ENCODE data around the gene FBXO24.
"Not testable (repeated sequence)": the region's sequence is repeated elsewhere in the genome, so short reads cannot be mapped to it uniquely, and the experiment has no call there.

FBXO24 gene

GRCh38 chr7:100586266-100587025, at the start of gene FBXO24:
Gene FBXO24, plus strand, starts transcription at chr7:100586328. Its CDS starts 298 bp downstream, at chr7:100586626.
- DNase-seq = peak; percentile 96 to 100 (median 100)

- not testable (repeated sequence) for DNase-seq
Observed at GRCh38 chr7:100536695-100537094, 49.4 kb upstream of the FBXO24 start.

GRCh38 chr7:100538348-100538653, 47.8 kb upstream of the FBXO24 start:
- no peak for DNase-seq

- DNase-seq = peak; percentile 69 to 100 (median 100)
Observed at GRCh38 chr7:100538654-100539435, 47.3 kb upstream of the FBXO24 start, which contains the start of gene AGFG2. Gene AGFG2, plus strand, starts transcription at chr7:100539203. Its CDS starts 144 bp downstream, at chr7:100539347.

DNA sequence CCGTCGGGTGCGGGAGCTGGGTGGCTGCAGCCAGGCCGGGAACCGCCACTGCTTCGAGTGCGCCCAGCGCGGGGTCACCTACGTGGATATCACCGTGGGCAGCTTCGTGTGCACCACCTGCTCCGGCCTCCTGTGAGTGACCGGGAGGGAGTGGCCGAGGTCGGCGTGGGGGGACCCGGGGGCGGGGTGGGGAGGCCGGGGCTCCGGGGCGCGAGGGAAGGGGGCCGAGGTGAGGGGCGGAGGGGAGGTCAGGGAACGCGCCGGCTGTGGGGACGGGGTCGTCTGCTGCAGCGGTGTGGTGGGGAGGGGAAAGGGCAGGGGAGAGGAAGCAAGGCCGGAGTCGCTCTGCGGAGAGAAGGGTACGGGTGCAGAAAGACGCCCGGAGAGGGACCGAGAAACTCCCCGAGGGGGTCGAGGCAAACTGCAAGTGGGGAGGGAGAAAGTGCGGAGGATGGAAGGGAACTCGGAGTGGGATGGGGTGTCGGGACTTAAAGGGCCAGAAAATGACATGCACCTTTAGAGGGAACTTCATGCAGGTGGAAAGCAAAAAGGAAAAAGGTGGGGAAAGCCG, 46.6 kb upstream of the FBXO24 start:
- peak in 1 of 56 donors; percentile 41 for DNase-seq

- no peak for DNase-seq
Observed at GRCh38 chr7:100540073-100540723, 45.9 kb upstream of the FBXO24 start.

DNA sequence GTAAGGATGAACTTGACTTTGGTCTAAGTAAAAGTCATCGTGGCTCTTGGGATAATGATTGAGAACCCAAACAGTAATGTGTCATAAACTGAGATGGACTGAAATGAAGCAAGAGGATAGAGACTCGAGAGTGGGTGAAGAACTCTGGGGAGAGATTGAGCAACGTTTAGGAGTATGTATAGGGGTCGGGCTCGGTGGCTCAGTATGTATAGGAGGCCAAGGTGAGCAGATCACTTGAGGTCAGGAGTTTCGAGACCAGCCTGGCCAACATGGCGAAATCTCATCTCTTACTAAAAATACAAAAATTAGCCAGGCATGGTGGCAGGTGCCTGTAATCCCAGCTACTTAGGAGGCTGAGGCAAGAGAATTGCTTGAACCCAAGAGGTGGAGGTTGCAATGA, 44.8 kb upstream of the FBXO24 start:
- DNase-seq = not testable (repeated sequence)

DNA sequence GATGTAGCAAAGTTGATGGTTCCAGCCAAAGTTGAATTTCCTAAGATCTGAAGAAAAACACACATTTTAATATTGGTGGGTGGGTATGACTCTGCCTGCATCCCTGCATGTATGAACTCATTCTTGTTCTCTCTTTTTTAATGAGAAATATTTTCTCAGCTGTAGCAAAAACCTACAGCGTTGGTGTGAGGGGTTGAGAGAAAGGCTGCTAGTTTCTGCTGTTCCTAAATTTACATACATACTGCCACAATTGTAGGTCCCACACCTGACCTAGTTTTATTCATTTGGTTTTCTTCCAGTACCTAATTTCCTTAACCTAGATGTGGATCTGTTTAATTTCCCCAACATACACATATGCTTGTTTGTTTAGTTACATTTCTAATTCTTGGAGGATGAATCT, 42.5 kb upstream of the FBXO24 start:
- DNase-seq = no peak

- no peak for DNase-seq
Observed at GRCh38 chr7:100544386-100544785, 41.7 kb upstream of the FBXO24 start.

DNA sequence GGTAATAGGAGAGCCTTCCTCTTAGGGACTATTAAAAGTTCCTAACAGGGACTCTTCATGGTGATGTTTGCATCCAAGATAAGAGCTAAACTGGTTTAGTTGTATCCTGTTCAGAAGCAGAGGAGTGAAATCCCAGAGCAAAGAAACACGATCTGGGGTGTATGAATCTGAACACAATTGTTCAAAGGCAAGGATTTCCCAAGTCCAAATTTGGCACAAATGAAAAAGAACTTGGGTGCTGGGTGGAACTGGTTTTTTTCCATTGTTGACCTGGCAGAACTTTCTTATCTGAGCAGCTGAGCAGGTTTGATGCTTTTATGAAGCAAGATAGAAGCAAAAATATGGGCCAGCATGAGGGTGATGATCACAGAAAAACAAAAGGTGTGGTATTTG, 41.2 kb upstream of the FBXO24 start:
- DNase-seq = no peak

DNA sequence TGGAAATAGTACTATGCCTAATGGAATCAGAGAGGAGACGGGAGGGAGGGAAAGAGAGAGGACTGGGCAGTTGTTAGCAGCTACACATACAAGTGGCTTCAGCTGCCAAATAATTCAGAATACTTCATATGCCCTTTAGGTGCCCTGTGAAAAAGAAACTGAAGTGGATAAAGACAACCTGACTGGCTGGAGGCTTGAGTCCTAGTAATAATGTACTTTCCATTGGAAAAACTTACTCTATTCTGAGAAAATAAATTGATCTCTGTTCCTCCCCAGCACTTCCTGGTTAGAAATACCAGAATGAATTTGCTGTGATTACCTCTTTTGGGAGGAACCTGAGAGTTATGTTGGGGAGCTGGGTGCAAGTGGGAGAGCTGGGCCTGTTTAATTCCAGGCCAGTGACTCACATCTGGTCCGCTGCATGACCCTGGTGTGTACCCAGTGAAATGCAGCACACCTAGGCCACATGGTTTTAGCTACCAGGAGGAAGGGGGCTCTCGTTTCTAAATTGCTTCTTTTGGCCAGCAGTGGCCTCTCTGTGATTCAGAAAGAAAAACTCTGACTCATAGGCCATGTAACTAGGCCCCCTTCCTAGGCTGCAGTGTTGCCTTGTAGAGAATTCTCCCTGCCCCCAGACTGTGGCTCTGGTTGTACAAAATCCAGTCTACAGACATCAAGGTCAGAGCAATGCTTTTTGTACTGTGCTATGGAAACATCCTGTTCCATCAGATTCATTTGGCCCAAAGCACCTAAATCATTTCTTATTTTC, 40.6 kb upstream of the FBXO24 start:
- peak in 12 of 56 donors; percentile 9 to 43 (median 19) for DNase-seq

DNA sequence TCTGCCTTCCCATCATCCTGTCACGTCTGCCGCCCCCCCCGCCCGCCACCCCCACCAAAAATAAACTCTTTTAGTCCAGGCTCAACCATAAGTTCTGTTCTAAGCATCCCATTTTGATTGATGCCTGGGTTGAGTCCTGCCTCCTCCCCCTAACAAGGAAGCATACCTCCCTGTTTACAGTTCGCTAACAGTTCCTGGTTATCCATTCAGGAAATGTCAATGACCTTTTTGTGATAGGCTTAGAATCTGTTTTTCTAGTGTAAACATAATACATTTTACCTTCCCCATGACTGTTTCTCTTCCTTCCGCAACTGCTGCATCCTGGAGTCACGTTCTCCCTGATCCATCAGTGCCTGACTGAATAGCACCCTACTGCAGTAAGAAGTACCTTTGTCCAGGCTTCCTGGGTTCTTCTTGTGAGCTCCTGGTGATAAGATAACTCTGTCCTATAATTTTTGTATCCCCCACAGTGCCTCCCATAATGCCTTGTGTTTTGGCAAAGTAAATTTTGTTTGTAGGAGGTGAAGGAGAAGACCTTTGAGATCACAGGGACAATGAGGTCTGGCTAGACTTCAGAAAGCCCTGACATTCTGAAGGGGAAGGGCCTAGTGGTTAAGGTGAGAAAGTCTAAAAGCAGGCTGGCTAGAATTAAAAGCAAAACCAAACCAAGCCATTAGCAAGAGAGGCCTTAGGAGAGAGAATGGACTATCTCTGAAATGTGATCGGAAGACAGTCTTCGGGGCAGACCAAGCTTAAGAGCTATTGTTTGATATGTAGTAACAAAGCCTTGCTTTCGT, 39.8 kb upstream of the FBXO24 start:
- DNase-seq = no peak

DNA sequence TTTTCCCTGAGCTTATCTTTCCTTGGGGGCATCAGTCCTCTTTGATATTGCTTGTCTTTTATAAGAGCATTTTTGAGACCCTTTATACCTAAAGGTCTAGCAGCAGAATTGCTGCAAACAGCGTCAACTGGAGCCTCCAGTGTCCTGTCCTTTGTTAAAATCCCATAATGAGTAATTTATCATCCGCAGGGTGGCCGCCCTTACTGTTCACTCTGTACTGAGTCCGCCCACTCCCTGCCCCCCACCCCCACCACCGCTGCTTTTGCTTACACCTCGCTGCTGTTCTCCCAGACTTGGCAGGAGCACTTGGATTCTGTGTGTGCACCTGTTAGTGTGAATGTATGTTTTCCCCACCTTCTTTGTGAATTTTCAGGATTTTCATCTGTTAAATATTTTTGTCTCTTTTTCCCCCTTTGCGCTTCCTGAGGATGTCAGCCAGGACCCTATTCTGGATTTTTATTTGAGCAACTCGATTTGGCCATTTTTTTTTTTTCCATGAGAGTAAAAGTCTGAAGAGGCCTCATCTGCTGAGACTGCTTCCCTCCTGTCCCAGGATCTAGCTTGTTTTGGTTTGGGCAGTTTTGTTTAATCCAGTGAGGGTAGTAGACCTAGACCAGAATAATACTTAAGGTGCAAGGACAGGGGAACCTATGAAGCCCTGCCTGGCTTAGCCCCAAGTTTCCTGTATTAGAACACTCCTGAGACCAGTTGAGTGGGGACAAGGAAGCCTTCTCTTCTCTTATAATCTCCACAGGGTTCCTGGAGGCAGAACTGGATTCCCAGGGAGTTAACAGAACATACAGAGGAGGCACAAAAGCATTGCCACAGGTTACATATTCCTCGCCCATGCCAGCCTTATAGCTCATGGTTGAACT, 39.0 kb upstream of the FBXO24 start:
- peak in 1 of 56 donors; percentile 11 for DNase-seq

GRCh38 chr7:100547872-100548271, 38.3 kb upstream of the FBXO24 start:
- DNase-seq = peak in 3 of 56 donors; percentile 5 to 16 (median 5)

- DNase-seq = not testable (repeated sequence)
Observed at GRCh38 chr7:100548446-100548845, 37.7 kb upstream of the FBXO24 start.

DNA sequence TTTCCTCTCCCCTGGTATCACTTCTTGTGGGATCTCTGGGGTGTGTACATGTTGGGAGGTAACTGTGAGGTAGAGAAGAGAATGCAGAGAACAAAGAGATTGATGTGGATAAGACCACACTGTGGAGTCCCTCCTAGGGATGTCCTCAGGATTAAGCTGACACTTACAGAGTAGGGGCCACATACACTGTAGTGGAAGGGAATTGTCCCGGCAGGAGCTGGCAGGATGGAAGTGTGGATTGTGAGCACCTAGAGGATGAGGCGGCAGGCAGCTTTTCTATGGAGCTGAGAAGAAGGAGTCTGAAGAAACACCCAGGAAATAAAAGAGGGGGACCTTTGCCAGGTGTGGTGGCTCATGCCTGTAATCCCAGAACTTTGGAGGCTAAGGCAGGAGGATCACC, 33.6 kb upstream of the FBXO24 start:
- no peak for DNase-seq

DNA sequence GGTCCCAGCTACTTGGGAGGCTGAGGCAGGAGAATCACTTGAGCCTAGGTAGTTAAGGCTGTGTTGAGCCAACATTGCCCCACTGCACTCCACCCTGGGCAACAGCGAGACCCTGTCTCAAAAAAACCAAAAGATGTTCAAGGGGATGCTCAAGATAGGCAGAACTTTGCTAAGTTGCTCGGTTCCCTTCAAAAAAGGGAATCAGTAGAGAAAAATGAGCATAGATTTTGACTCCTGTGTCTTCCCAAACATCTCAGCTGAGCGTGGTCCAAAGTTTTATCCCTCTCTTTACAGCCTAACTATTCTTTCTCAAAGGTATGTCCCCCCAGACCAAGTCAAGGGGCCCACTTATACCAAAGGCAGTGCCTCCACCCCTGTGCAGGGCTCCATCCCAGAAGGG, 33.1 kb upstream of the FBXO24 start:
- DNase-seq = no peak

- DNase-seq = no peak
Observed at GRCh38 chr7:100555701-100556100, 30.4 kb upstream of the FBXO24 start.

GRCh38 chr7:100556541-100556940, 29.6 kb upstream of the FBXO24 start:
- DNase-seq = no peak

All from amygdala (tissue), 56 donors.